GM18873 (cell line): Measurements from ENCODE around the gene PLCL1.

ENCODE experiments used
- ATAC-seq: cut with Tn5 transposase; IDR thresholded peaks from one replicate; pipeline ENCODE4 v1.9.1; 2021; ENCODE audit warnings: mild to moderate bottlenecking, moderate library complexity, moderate number of reproducible peaks; ENCODE audit not compliant: unreplicated experiment, low FRiP score

PLCL1 gene

GRCh38 chr2:198098386-198098785 is 294.0 kb downstream of the PLCL1 start:
- ATAC-seq: no peak

- ATAC-seq: no peak
Measured at GRCh38 chr2:198098918-198099317, 294.5 kb downstream of the PLCL1 start.

- no peak for ATAC-seq
Measured at GRCh38 chr2:198100346-198100745, 296.0 kb downstream of the PLCL1 start.

- ATAC-seq: no peak
Measured at GRCh38 chr2:198101688-198102087, 297.3 kb downstream of the PLCL1 start.

- ATAC-seq: no peak
Measured at GRCh38 chr2:198102120-198102519, 297.7 kb downstream of the PLCL1 start.

GRCh38 chr2:198102856-198103255 is 298.5 kb downstream of the PLCL1 start:
- ATAC-seq: no peak

- no peak for ATAC-seq
Measured at GRCh38 chr2:198106621-198107385, 302.4 kb downstream of the PLCL1 start.

- ATAC-seq: no peak
Measured at GRCh38 chr2:198113316-198113715, 308.9 kb downstream of the PLCL1 start.

GRCh38 chr2:198114064-198114463 is 309.7 kb downstream of the PLCL1 start:
- ATAC-seq: no peak

- ATAC-seq: no peak
Measured at GRCh38 chr2:198115201-198115600, 310.8 kb downstream of the PLCL1 start.

GRCh38 chr2:198116756-198117155 is 312.4 kb downstream of the PLCL1 start:
- ATAC-seq: no peak

- ATAC-seq: no peak
Measured at GRCh38 chr2:198117406-198118041, 313.1 kb downstream of the PLCL1 start.

- ATAC-seq: no peak
Measured at GRCh38 chr2:198127627-198128026, 323.2 kb downstream of the PLCL1 start.

- no peak for ATAC-seq
Measured at GRCh38 chr2:198129609-198130008, 325.2 kb downstream of the PLCL1 start.

GRCh38 chr2:198134293-198134955 is 330.0 kb downstream of the PLCL1 start:
- ATAC-seq: no peak

GRCh38 chr2:198135481-198135934 is 331.1 kb downstream of the PLCL1 start:
- ATAC-seq: no peak

GRCh38 chr2:198136142-198136541 is 331.7 kb downstream of the PLCL1 start:
- ATAC-seq: no peak

GRCh38 chr2:198137733-198138132 is 333.3 kb downstream of the PLCL1 start:
- ATAC-seq: no peak

GRCh38 chr2:198141726-198142125 is 337.3 kb downstream of the PLCL1 start:
- ATAC-seq: no peak

- ATAC-seq: no peak
Measured at GRCh38 chr2:198143156-198143555, 338.8 kb downstream of the PLCL1 start.

GRCh38 chr2:198143793-198144192 is 339.4 kb downstream of the PLCL1 start:
- no peak for ATAC-seq
